ENCODE measurements around the gene GPR176. TPM values are rescaled to one million over a fixed set of nuclear protein-coding genes. Genes with fewer than 3 reads are reported as not detected.

Gene GPR176
- total RNA-seq, 2 donors from 2014 or later = 43.0 to 88.0 TPM

DNA sequence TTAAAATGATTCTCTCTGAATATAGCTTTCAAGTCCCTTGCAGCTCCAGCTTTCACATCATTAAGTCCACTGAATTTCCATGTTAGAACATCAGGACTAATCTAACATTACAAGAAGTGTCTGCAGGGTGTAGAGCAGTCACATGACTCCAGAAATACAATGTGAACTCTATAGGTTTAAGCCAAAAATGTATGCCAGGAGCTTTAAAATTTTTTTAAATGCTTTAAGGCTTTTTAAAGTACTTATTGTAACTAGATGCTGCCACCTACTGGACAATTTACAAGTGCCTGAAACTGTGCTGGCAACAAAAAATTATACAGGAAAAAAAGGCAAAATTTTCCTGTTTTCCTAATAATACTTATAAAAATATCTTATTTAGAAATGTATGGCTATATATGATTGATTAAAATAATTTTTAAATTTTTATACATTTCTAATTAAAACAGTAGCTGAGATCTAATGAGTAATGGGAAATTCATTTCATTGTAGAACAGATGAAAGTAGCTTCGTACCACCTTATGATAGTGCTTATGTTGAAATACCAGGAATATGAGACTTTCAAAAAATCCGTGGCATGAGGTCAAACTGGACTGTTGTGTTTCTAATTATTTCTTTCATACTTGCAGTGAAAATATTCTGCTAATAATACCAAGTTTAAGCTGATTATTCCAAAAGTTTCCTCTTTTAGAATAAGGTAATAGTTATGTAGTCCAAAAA lies 163.1 kb downstream of the GPR176 start:
- peak; percentile 69 for TF ChIP-seq CTCF (IDR thresholded peaks at IDR 0.05)
- DNase-seq (ENCODE audit: low spot score) (no peak), ATAC-seq (ENCODE audit: insufficient number of reproducible peaks, low FRiP score, low read depth) (no peak)

GRCh38 chr15:39752991-39753390 lies 167.1 kb downstream of the GPR176 start:
- Histone ChIP-seq H3K4me3 (no peak overlapping the region), H3K27me3 (replicated peaks; ENCODE audit: insufficient read depth) (no peaks in the 10 kb centered on the region), H3K36me3 (no peaks in the 10 kb centered on the region), H3K4me1 (ENCODE audit: control insufficient read depth in 1 of 2, low read depth in 2 of 2) (no peaks in the 10 kb centered on the region), H3K9me3 (no peaks in the 10 kb centered on the region), H3K27ac (no peak overlapping the region)
- no peak for ATAC-seq (ENCODE audit: insufficient number of reproducible peaks, low FRiP score, low read depth)
- DNase-seq (ENCODE audit: low spot score) = no peak
- no peak for TF ChIP-seq CTCF (IDR thresholded peaks at IDR 0.05)

More for the DNA sequence above, 163.1 kb downstream of the GPR176 start:
- H3K4me3 ChIP-seq = no peak overlapping the region
- no peaks in the 10 kb centered on the region for H3K9me3 ChIP-seq
- H3K36me3 ChIP-seq = no peaks in the 10 kb centered on the region
- H3K27me3 ChIP-seq (replicated peaks; ENCODE audit: insufficient read depth) = no peaks in the 10 kb centered on the region
- H3K27ac ChIP-seq = no peak overlapping the region
- no peaks in the 10 kb centered on the region for H3K4me1 ChIP-seq (ENCODE audit: control insufficient read depth in 1 of 2, low read depth in 2 of 2)

DNA sequence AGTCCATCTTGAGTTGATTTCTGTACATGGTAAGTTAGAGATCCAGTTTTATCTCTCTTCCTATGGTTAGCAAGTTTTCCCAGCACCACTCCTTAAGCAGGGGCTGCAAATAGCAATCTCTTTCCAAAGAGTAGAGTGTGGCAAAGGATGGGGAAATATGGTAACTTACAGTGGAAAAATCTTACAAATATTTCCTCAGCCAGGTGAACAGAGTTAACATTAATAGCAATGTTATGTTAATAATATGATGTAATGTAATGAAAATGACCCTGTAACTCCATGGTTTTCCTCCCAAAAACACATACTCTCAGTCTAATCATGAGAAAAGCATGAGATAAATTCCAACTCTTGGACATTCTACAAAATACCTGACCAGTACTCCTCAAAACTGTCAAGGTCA lies 167.8 kb downstream of the GPR176 start:
- no peak for ATAC-seq (ENCODE audit: insufficient number of reproducible peaks, low FRiP score, low read depth)
- no peaks in the 10 kb centered on the region for H3K4me1 ChIP-seq (ENCODE audit: control insufficient read depth in 1 of 2, low read depth in 2 of 2)
- no peak for TF ChIP-seq CTCF (IDR thresholded peaks at IDR 0.05)
- DNase-seq (ENCODE audit: low spot score) = no peak
- no peak overlapping the region for H3K27ac ChIP-seq
- H3K36me3 ChIP-seq = no peaks in the 10 kb centered on the region
- no peaks in the 10 kb centered on the region for H3K9me3 ChIP-seq
- no peaks in the 10 kb centered on the region for H3K27me3 ChIP-seq (replicated peaks; ENCODE audit: insufficient read depth)
- no peak overlapping the region for H3K4me3 ChIP-seq

Other genes with a start within 250 kb of the GPR176 start
- gene FSIP1, start 137.4 kb downstream of the GPR176 start, total RNA-seq = under 1 TPM; 0.14 to 0.21 TPM
- gene EIF2AK4, start 13.8 kb upstream of the GPR176 start, total RNA-seq = 10 to 100 TPM; 29.9 to 33.7 TPM
- 100 to 1,000 TPM; 179 to 219 TPM for gene SRP14, start 118.9 kb upstream of the GPR176 start, total RNA-seq
- 10 to 100 TPM; 13.1 to 32.5 TPM for gene BMF, start 188.6 kb upstream of the GPR176 start, total RNA-seq
- 1 to 10 TPM in 1 of 2 donors, under 1 TPM in 1; 0.41 to 3.5 TPM for gene BUB1B, start 240.8 kb upstream of the GPR176 start, total RNA-seq

Data from thoracic aorta (tissue), 2 donors.